DMS79 treated with DMSO at 0.1 percent for 48 hours (cell line): ENCODE measurements around the gene AXIN2.

ENCODE experiments used
- DNase-seq: peaks from one replicate; lab custom pipeline; 2025; lab: John Stamatoyannopoulos, UW

AXIN2 gene, protein sequence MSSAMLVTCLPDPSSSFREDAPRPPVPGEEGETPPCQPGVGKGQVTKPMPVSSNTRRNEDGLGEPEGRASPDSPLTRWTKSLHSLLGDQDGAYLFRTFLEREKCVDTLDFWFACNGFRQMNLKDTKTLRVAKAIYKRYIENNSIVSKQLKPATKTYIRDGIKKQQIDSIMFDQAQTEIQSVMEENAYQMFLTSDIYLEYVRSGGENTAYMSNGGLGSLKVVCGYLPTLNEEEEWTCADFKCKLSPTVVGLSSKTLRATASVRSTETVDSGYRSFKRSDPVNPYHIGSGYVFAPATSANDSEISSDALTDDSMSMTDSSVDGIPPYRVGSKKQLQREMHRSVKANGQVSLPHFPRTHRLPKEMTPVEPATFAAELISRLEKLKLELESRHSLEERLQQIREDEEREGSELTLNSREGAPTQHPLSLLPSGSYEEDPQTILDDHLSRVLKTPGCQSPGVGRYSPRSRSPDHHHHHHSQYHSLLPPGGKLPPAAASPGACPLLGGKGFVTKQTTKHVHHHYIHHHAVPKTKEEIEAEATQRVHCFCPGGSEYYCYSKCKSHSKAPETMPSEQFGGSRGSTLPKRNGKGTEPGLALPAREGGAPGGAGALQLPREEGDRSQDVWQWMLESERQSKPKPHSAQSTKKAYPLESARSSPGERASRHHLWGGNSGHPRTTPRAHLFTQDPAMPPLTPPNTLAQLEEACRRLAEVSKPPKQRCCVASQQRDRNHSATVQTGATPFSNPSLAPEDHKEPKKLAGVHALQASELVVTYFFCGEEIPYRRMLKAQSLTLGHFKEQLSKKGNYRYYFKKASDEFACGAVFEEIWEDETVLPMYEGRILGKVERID

DNA sequence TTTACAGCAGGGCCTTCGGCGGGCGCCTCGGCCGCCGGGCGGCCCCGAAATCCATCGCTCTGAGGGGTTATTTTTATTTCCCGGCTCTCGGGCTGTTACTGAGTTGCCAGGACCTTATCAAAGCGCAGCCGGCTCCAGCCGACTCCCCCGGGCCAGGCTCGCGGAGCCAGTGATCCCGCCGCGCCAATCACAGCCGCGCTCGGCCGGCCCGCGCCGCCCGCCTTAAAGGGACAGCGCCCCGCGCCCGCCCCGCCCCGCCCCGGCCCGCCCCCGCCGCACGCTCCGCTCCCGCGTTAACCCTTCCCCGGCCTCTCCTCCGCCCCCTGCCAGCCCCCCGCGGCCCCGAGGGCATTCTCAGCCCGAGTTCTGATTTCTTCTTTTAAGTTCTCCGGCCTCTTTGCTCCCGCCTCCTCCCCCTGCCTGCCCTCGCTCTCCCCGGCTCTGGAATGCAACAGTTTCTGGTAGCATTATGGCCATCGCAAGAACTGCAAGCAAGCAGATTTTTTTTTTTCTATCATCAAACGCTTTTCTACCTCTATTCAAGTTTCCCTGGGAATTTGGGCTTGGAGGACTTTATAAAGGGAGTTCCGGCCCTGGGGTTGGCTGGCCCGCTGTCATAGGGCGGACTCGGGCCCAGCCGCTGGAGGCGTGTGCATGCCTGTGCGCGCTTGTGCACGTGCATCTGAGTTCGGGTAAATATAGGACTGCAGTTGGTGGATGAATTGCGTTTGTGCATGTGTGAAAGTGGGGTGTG is at the start of gene AXIN2:
Gene AXIN2 (minus strand): TSS at position 197 of the 754 bp plus-strand sequence. CDS start 3,028 bp downstream, outside the sequence.
- peak; percentile 8 for DNase-seq

DNA sequence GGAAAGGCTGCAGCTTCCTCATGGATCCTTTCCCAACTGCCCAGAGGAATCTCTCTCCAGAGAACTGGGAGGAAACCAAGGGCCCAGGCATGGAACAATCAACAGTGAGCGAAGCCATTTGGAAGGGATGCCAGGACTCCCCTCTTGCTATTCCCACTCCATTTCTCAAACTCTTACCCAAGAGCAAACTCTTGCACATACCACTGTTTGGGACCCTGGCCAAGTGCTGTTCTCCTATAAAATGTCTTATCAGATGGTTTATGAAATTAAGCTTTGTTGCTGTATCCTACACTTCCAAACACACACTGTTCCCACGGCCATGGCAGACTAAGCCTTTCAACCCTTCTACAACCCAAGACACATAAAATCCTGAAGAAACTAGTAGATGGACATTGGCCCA is 48.3 kb upstream of the AXIN2 start:
- DNase-seq: no peak

DNA sequence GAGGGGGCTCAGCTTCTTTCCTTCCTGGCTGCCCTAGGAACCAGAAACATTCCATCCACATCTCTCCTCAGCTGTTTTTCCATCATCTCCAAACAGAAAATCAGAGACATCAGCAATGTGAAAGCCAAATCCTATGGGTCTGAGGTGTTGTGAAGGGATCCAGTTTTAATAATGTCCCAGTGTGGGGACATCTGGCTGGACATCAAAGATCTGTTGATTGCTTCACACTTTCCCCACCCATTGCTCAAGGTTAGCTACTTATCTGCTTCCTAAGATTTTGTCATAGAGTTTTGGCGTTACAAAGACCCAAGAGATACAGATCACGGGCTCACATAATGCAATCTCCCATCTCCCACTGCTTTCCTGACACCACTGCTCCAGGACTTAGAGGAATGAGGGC is 47.8 kb upstream of the AXIN2 start:
- no peak for DNase-seq

DNA sequence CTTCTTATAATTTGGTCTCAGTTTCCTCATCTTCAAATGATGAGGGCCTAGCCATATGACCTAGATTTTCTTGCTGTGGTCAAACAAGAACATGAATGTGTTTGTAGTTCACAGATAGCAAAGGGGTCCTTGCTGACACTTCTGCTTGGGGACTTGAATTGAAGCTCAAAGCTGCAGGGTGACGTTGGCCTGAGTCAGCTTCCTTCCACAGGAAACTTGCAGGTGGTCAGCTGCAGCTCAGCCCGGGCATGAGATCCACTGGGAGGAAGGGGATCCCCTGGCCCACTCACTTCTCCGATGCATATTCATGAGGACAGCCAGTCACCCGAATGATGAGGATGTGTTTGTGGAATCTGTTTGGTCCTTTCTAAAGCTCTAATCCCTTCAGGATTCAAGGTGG is 42.6 kb upstream of the AXIN2 start:
- DNase-seq: no peak

DNA sequence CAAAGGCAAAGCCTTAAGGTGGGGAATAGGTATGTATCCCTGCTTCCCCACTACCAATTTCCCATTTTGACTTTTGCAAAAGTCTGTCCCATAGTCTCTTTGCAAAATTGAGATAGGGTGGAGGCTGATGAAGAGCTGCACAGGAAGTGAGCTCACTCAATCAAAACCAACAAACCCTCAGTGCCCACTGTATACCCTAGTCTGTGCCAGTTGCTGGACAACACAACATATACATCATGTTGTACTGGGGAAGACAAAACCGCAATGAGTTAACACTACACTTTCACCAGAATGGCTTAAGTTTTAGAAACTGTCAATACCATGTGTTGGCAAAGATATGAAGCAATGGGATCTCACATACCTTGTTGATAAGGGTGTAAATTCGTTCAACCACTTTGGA is 40.4 kb upstream of the AXIN2 start:
- no peak for DNase-seq

DNA sequence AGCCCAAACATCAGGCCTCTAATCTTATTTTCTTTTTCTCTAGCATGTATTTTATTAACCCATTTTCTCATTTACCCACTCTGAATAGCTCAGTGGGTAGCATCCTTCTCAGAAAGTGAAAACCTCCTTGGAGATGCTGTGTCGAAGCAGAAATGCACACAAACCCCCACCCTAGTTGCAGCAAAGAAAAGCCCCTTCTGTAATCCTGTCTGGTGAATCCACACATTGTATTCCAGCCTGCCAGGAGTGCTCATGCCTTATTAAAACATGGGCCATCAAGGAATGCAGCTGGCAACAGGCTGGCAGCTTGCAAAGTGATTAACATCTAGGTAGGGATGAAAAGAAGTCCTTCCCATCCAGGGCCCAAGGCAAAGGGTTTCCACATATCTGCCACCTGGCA is 39.7 kb upstream of the AXIN2 start:
- no peak for DNase-seq

DNA sequence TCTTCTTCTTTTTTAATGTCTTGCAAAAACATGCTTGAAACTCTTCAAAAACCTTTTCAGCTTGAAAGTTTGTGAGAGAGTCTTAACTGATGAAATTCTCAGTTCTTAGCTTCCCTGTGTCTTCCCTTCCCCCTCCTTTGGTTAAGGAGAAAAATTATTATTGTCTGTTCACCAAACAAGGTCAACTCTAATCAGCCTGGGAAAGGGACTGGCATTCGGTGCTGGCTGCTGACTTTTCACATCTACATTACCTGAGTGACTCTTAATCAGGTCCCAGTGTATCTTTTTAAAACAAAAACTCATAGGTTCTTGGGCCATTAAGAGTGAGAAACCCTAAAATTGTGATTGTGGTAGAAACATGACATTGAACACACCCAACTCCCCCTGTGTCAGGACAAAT is 39.1 kb upstream of the AXIN2 start:
- DNase-seq: no peak

DNA sequence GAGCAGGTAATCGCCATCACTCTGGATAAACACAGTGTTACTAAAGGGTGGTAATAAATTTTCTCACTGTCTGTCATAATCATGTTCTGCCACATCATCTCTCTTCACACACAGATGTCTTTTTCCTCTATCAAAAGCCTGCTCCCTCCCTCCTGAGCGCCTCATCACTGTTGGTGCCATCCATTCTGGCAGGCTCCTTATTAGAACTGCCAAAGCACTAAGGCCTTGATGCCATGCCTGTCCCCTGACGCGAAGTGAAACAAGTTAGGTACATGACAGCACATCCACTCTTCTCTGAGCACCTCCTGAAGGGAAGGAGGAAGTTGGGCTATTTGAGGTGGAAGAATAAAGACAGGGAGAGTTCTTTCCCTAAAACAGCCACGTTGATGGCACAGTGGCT is 38.2 kb upstream of the AXIN2 start:
- no peak for DNase-seq

DNA sequence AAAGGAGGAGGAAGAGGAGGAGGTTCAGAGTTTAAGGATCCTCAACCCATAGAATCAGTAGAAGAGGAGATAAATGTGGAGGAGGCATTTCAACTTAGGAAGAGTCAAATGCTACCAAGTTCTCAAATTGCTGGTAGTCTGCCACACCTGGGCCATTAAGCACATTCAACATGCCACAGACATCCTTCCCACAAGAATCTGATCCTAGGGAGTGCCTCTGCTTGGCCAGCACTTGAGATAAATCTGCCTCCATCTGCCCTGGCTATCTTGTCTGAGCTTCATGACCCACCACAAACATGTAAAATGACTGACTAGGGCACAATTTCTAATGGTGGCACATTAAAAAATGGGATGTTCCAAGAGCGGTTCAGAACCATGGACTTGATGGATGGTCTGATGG is 37.3 kb upstream of the AXIN2 start:
- DNase-seq: no peak

DNA sequence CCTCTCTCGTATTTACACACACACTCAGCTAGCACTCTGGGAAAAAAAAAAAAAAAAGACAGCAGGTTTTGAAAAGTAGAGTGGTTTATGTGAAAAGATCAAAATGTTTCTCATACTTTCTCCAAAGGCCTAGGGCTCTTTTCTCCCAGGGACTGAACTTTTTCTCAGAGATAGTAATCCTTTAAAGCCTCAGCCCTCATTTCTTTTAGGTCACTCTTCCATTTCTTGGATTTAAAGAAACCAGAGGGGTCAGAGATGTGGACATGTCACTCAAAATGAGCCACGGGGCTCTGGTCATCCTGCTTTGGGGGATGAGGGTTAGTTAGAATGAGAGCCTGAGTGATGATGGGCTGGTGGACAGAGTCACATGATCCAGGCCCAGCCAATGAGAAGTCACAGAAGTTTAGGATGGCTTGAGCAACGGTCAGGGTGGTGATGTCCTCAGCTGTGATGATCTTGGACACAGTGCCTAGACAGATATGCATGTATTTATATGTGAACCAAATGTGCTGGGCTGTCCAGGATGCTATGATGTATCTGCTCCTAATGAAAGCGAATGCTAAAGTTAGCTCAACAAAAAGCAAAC is 33.7 kb upstream of the AXIN2 start:
- no peak for DNase-seq

DNA sequence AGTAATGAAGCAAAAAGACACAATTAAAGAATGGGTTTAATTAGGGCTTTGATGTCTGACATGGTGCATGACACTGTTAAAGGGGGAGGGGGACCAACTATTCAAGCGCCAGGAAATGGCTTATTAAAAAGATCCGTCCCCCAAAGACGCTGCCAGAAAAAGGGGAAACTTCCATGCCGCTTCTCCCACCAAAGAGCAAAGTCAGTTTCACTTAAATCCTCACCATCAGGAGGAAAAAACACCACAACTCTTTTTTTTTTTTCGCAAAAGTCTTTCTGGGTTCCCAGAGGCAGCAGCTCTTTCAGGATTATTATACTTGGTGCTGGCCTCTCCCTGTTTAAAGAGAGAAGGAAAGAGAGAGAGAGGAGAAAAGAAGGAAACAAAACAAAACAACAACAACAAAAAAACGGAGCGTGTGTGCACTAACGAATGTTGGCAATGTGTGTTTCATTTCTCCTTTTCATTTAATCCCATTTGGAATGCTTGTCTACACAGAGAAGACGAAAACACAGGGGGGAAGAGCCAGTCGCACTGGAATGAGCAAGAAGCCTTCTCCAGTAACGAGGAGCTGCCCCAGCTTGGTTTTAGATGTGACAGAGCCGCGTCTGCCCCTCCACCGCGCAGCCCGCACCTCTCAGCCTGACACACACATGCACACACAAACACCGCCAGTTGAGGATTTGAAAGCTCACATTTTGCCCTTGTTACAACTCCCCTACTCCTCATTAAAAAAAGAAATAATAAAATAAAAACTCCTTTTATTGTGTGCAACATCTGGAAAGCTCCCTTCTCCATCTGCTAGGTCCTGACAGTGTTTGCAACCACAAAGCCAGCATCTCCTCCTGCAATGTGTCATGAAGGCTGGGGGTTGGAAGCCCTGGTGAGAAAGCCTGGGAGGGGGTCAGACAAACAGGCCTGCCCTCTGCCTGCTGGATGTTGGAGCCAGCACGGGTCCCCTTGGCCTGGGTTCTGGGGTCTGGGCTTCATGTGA is 32.7 kb upstream of the AXIN2 start:
- no peak for DNase-seq

DNA sequence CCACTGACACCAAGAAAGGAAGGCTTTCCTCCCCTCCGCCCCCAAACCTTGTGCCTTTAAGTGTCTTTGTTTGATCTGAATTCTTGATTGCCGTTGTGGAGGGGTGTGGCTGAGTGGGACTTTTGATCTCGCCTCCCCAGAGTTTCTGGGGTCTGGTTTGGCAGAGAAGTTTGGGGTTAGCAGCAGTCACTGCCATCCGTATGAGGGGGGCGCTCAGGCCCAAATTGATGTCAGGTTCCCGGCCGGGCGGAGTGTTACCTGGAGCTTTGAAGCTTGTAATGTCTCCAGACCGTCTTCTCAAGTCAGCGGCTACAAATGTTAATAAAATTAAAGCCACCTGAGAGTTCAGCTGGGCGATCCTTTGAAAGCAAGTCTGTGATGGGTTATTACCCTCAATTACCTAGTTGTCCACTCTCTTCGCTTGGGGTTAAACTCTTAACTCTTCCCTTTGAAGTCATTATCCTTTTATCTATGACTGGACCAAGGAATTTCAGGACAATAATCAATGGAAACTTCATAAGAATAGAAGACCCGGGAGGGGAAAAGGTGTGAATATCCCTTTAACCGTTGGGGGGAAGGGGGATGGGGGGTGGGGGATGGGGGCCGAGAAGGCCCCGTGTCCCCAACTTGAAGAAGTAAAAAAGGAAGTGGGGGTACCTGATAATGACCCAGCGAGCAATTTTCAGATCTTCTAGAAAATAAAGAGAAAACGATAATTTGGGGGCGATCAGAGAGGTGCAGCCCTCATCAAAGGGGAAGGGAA is 31.8 kb upstream of the AXIN2 start:
- DNase-seq: no peak

DNA sequence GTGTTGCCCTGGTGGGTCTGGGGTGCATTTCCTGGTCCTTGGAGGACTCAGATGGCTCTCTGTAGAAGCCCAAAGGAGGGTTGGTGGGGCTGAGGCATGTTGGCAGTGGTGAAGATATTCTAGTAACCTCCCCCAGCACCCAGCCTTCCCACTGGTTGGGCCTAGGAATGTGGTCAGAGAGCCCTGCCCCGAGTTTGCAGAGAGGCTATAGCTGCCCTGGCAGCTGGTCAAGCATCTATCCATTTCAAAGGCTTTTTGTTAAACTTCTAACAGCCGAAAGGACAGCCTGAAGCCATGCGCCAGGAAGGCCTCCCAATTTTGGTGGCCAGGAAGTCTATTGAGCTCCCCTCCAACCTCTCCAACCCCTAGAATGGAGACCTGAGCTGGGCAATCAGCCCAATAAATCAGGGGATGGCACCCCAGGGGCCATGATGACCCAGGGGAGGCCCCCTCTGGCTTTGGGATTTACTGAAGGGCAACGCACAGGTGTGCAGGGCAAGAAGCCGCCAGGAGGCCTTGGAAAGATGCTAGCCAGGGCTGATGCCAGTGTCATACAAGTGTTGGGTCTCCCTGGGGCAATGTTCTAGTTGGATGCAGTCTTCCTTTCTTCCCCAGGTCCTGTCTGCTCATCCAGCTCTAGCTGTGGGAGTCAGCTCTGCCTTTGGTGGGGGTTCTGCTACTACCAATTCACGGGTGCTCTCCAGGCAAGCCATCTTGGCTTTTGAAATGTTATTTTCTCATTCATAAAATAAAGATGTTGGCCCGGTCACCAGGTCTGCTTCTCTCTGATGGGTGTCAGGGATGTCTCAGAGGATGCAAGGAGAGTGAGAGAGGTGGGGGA is 30.9 kb upstream of the AXIN2 start:
- no peak for DNase-seq

DNA sequence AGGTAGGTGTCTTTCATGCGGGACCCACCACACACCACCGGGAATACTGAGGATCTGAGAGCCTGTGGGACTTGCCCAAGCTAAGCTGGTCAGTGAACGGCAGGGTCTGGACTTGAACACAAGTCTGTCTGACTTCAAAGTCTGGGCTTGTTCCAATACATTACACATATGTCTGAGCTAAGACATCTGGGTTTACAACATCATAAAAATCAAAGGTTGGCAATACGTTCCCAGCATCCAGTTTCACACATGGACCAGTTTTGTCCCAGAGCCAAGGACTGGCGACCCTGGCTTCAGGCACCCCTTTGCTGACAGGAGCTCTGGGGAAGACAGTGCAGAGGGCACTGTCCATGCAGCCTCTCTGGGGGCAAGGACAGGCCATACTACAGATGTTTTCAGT is 27.9 kb upstream of the AXIN2 start:
- DNase-seq: no peak

DNA sequence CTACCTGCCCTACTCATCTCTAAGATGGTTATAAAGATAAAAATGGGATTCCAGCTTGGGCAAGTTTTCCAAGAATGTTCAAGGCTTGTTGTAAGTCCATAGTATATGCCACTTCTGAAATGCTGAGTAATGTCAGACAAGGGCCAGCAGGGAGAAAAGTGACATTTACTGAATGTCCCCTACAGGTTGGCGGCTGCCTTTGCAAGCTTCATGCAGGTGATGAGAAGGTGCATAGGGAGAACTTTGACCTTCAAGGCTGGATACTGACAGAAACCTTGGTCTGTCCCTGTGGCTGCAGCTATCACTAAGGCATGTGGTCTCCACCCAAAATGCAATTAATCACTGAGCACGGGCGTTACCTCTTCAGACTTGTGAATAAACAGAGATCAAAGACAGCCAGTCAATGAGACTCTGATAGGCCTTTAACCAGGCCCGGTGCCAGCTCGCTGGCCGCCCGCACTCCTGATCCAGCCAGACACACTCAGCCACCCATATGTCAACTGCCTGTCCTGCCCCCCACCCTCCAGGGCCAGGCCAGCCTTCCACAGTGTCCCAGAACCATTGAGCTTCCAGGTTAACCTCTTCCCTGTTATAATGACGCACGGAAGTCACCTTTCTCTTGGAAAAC is 26.8 kb upstream of the AXIN2 start:
- DNase-seq: no peak

DNA sequence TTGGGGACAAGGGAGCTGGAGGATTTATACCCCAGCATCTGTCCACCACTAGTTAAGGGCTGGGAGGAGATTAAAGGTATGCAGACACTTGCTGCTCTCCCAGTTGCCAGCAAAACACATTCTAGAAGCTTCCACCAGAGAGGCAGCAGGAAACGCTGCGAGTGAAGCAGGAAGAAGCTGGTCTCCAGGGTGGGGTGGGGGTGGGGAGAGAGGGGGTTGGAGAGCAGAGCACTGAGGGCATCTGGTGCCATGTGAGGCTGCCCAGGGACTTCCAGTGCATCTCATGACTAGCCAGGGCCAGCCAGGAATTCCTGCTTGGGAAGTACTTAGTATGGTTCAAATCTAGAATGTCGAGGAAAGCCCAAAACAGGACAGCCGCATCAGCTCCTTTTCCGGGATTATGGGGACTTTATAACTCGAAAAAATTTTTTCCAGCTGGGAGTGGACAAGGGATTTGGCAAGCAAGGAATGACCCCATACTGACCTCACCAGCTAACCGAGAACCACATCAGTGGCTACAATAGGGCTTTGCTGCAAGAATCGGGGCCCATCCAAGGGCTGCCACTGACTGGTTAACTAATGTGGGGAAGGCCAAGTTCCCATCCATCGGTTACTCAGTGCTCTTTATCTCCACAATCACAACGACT is 26.2 kb upstream of the AXIN2 start:
- DNase-seq: no peak

DNA sequence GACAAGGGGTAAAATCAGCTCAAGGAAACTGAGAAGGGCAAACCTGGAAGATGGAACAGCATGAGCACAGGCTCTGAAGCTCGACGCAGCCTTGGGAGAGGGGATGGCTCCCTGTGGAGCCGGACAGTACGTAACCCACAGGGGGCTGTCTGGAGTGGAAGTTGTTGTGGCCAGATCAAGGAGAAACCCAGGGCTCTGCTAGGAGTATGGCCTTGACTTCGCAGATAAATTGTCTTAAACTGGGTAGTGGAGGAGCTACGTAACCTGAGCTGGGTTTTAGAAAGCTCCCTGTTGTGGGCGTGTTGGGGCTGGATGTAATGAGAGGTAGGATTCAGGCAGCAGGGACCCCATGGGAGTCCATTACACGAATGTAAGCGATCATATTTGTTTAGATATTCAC is 25.5 kb upstream of the AXIN2 start:
- no peak for DNase-seq
